Myometrial cell (primary cell): ENCODE results near the gene TCEANC2. TPM values are rescaled to one million over a fixed set of nuclear protein-coding genes. Genes with fewer than 3 reads are reported as not detected.

Source experiments
- total RNA-seq: library from RNA; depleted of rRNA; stranded (reverse); fragments of >200 nt; gene quantifications from 2 replicates; pipeline ENCODE4 v1.2.3, GENCODE V29; 2015

Gene TCEANC2
- total RNA-seq = 2.3 and 6.6 TPM in 2 replicates

DNA sequence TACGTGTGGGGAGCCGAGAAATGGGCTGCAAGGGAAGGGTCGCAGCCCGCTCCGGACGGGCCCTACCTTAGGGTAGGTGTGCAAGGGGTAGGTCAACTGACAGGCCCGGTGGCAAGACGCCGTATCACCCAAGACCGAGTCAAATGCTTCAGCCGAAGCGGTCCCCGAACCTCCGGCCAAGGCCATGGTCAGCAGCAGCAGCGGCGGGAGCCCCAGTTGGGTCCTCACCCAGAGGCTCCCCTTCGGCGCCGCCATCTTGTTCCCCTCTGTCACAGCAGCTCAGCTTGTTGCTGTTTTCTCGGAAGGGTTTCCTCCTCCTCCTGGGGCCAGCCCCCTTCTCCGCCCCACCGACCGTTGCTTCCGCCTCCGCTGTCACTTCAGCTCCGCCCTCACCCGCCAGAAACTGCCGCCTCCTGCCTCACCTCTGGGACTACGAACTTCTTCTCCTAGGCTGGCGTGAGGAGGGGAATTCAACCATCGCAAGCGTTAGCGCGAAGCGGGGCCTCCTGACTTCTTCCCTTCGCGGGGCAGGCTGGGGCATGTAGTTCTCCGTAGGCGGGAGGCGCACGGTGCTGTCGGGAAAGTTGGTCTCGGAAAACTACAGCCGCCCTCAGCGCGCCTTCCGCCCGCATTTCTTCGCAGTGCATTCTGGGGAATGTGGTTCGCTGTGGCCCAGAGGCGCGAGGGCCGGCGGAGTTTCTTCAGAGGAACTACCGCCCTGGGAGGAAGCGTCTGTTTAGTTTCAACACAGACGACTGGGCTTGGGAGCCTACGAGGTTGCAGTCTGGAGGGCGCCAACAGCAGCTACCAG is at the start of gene TCEANC2, which contains the start of gene TMEM59:
TSS of gene TCEANC2 (plus strand) at position 675 of the 811 bp plus-strand sequence. CDS start 815 bp downstream, outside the sequence.
TSS of gene TMEM59 (minus strand) at position 271 of the 811 bp plus-strand sequence. CDS start at position 255, 16 bp downstream.

DNA sequence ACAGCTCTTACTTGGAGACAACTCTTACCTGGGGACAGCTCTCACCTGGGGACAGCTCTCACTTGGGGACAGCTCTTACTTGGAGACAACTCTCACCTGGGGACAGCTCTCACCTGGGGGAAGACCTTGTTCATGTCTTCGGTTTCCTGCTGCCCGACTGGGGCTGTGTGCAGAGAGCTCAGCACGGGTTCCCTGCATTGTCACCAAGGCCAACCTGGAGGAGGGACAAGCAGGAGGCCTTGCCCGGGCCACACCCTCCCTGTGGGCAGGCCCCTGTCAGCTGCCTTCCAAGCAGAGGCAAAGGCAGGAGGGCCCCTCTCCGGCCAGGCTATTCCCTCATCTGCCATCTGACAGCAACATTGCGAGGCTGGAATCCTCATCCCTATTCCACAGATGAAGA is 35.4 kb upstream of the TCEANC2 start, which contains the start of gene LDLRAD1:
TSS of gene LDLRAD1 (minus strand) at position 208 of the 400 bp plus-strand sequence. CDS start at position 134, 74 bp downstream.

DNA sequence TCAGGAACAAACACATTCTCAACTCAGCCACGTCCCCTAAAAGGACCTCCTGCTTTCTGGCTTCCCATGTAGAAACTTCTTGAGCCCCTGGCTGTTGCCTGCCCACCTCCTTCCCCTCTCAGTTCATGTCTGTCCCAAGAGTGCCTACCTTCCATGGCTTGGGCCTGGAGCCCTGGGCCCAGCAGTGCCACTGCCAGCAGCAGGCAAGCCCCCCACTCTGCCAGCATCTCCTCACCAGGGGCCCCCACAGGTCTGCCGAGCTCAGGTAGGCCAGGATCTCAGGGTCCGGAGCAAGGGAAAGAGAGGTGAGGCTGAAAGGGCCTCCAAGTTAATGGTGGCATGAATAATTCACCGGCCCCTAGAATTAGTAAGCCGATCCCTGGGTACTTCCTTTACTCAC is 99.3 kb downstream of the TCEANC2 start, which contains the start of gene CDCP2:
TSS of gene CDCP2 (minus strand) at position 305 of the 400 bp plus-strand sequence. CDS start at position 227, 78 bp downstream.

Other genes with a start within 250 kb of the TCEANC2 start
- 30.7 and 32.0 TPM in 2 replicates for gene NDC1, start 215.3 kb upstream of the TCEANC2 start, total RNA-seq
- 34.9 and 40.9 TPM in 2 replicates for gene YIPF1, start 163.8 kb upstream of the TCEANC2 start, total RNA-seq
- not detected in 2 replicates for gene DIO1, start 159.4 kb upstream of the TCEANC2 start, total RNA-seq
- 15.3 and 22.9 TPM in 2 replicates for gene IFT25, start 107.9 kb upstream of the TCEANC2 start, total RNA-seq
- gene LRRC42, start 107.3 kb upstream of the TCEANC2 start, total RNA-seq = 50.0 and 53.9 TPM in 2 replicates
- not detected in 2 replicates for gene LDLRAD1, start 35.4 kb upstream of the TCEANC2 start, total RNA-seq
- 239 and 262 TPM in 2 replicates for gene TMEM59, start 404 bp upstream of the TCEANC2 start, total RNA-seq
- gene CDCP2, start 99.4 kb downstream of the TCEANC2 start, total RNA-seq = not detected in 2 replicates
- 2.3 and 3.5 TPM in 2 replicates for gene CYB5RL, start 146.4 kb downstream of the TCEANC2 start, total RNA-seq
- 144 and 153 TPM in 2 replicates for gene MRPL37, start 146.6 kb downstream of the TCEANC2 start, total RNA-seq